AML-193 (cell line): Measurements from ENCODE around the gene FOXRED2.

Source experiments
- DNase-seq, 2 experiments: peaks; one replicate each; lab custom pipeline; 2025; lab: John Stamatoyannopoulos, UW

Gene FOXRED2

DNA sequence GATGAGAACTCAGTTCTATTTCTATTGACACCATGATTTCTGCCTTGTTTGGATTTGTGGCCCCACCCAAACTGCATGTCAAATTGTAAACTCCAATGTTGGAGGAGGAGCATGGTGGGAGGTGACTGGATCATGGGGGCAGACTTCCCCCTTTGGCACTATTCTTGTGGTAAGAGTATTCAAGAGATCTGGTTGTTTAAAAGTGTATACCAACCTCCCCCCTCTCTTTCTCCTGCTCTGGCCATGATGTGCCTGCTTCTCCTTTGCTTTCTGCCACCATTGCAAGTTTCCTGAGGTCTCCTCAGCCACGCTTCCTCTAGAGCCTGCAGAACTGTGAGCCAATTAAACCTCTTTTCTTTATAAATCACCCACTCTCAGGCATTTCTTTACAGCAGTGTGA, 7.9 kb upstream of the FOXRED2 start:
- DNase-seq, result no peak

DNA sequence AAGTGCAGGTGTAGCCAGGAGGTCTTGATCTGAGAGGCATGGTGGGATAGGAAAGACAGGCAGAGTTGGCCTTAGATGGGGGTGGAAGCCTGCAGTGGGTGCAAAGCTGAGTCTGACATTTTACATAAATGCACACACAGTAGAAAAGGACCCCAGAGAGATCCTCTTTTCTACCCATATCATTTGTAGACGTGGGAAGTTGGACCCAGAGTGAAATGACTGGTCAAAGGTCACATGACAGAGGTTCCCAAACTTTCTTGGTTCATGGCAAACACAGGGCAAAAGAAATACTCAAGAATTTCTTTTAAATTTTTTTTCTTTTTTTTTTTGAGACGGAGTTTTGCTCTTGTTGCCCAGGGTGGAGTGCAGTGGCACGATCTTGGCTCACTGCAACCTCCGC, 6.2 kb upstream of the FOXRED2 start:
- no peak for DNase-seq

DNA sequence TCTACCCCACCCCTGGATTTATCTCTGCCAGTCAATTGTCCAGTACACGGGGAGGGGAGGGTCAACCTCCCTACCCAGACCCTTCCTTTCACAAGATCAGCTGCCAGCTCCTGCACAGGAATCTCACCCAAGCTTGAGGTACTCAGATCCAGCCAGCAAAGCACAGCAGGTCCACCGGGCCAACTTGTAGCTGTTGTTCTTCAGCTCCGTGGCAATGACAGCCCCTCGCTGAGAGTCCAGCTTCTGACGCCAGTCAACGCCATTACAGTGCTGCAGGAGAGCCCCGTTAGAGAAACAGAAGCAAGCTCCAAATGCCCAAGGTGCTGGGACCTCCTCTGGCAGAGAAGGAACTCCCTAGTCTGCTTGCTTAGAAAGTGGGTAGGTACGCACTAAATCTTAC, 5.5 kb upstream of the FOXRED2 start:
- no peak for DNase-seq

DNA sequence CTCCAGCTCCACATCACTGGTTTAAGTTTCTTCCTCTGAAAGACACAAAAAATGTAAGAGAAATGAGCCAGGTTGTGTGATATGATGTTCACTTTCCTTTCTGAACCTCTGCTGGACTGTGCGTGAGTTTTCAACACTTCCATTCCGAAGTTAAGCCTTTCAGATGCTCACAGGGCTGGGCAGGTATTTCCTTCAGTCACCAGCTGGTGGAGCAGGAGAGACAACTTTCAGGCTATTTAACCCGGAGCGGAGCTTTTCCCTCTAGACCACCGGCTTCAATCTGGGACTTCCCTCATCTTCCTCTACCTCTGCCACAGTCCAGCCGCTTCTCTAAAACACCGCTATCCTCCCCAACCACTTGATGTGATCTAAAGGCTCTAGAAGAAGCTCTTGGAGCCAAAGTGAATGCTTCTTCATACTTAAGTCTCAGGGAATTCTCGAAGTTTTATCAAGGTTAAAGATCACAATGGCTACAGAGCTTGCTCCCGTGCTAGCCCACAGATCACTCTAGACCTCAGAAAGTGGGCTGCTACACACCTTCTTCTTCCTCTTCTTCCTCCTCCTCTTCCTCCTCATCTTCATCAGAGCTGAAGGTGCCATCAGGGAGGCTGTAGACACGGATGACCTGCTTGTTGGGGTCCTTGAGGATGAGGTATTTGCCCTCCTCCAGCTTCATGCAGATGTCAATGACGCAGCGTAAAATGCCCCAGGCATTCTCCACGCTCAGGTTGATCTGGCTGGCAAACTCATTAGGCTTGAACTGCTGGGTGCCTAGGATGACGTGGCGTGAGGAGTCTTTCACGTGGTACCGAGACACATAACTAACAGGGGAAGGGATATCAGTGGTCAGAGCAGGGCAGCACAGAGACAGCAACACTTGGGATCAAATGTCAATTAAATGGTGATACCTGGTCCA, 4.4 kb upstream of the FOXRED2 start:
- DNase-seq, result peak; percentile 14 to 37

DNA sequence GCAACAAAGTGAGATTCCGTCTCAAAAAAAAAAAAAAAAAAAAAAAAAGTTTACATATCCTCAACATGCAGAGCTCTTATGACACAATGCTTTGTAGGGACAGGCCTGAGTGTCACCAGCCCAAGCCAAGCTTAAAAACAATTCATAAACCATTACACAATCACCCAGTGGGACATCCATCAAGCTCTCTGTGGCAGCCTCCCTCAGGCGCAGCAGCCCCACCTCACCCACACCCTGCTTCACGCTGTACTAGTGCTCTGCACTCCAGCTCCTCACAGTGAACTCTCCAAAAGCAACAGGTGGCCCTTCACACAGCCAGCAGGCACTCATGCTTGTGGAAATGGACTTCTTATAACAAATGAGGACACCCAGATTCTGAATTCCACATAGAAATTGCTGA, 3.5 kb upstream of the FOXRED2 start:
- no peak for DNase-seq

DNA sequence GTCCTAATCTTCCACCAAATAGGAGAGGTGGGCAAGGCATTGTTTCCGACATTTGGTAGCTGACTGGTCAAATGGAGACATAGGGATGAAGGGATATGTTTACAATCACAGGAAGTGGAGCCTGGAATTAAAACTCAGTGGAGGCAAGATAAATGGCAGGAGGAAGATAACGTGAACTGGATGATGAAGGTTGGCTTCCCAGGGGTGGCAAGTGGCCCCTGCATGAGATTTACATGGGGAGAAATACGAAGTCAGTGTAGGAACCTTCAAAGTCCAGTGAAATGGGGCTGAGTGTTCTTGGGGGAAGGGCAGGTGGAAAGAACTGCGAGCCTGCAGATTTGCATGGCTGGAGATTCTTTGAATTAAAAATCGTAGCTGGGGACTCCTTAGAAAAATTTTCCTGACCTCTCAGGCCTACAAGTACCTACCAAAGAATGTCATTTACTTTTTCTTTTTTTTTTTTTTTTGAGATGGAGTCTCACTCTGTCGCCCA, 724 bp upstream of the FOXRED2 start:
- no peak for DNase-seq

DNA sequence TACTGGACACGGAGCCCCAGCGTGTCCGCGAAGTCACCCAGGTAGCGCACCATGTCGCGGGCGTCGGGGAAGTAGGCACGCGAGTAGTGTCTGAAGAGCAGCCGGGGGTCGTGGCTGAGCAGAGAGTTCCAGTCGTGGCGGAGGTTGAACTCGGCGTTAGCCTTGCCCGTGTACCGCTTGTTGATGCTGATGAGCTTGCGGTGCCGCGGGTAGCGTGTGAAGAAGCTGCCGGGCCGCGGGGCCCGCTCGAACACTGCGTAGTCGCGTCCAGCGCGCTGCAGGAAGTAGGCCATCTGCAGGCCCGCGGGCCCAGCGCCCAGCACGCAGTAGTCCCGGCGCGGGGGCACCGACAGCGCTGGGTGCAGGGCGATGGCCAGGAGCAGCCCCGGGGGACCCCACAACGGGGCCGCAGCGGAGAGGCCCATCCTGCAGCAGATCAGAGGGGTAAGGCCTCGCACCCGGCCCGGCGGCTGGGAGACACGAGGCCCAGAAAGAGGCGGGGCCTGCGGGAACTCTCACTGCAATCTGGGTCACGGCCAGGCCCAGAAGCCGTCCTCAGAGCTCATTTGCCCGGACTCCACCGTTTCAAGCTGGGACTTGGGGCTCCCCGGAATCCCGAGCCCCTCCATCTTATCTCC, 723 bp downstream of the FOXRED2 start:
- no peak for DNase-seq

DNA sequence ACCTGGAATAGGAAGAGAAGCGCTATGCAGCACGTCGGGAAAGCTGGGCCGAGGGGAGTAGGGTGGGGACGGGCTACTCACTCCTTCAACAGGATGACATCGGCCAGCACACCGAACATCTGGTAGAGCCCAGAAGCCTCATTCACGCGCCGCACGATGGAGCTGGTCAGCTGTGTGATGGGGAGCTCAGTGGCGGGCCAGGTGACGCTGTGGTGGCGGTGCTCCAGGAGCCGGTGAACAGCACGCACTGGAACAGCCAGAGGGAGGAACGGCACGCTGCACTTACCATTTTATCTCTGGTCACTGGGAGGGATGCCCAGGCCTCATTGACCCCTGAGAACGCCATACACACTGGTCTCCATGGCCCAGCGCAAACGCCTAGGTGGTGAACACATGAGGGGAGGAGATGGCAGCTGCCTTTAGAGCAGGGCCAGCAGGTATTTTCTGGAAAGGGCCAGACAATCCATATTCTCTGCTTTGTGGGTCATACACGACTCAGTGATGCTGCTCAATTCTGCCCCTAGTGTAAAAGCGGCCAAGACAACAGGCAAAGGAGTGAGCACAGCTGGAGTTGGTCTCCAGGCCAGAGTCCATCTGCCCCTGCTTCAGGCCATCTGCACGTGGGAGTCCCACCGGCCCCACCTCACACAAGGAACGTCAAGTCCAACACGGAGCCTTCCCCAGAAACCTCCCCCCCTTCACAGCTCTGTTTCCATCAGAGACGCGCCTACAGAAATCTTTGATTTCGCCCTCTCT, 8.8 kb downstream of the FOXRED2 start:
- no peak for DNase-seq

DNA sequence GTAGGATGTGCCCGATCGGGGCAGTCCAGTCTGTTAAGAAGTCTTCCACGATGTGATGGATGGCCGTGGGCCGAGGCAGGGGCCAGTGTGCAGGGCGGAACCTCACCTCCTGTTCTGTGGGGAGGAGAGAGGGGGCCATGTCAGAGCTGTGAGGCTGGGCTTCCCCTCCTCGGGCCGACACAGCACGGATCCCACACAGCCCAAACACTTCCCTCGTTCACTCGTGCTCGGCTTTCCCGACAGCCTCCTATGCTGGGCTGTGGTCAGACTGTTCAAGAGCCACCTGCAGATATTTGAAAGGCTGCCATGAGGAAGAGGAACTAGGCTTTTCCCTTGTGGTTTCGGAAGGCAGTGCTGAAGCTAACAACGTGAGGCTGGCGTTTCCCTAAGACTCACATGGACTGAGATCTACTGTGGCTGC, 13.1 kb downstream of the FOXRED2 start:
- peak; percentile 93 to 96 for DNase-seq

DNA sequence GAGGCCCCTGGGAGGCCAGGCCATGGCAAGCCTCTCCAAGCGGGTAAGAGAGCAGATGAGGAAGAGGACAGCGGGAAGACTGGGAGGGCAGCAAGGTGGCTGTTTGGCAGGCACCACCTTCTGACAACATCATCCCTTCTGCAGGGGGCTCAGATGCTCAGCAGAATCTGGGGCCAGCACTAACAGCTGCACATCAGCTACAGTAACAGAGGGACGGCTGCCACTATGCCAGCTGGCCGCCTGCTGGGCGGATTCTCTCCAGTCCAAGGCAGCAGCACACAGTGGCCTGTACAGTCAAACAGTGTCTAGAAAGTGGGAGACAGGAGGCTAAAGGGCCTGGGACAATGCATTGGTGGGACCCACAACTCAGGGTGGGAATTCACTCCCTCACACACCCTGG, 14.7 kb downstream of the FOXRED2 start:
- no peak for DNase-seq

DNA sequence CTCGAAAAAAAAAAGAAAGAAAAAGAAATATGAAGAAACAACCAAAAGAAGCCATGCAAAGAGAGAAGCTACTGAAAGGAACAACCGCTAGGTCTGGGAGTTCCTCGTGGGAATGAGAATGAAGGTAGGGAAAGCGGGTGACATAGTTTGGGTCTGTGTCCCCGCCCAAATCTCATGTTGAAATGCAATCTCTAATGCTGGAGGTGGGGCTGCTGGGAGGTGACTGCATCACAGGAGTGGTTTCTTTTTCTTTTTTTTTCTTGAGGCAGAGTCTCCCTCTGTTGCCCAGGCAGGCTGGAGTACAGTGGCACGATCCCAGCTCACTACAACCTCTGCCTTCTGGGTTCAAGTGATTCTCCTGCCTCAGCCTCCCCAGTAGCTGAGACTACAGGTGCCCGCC, 15.7 kb downstream of the FOXRED2 start:
- no peak for DNase-seq

DNA sequence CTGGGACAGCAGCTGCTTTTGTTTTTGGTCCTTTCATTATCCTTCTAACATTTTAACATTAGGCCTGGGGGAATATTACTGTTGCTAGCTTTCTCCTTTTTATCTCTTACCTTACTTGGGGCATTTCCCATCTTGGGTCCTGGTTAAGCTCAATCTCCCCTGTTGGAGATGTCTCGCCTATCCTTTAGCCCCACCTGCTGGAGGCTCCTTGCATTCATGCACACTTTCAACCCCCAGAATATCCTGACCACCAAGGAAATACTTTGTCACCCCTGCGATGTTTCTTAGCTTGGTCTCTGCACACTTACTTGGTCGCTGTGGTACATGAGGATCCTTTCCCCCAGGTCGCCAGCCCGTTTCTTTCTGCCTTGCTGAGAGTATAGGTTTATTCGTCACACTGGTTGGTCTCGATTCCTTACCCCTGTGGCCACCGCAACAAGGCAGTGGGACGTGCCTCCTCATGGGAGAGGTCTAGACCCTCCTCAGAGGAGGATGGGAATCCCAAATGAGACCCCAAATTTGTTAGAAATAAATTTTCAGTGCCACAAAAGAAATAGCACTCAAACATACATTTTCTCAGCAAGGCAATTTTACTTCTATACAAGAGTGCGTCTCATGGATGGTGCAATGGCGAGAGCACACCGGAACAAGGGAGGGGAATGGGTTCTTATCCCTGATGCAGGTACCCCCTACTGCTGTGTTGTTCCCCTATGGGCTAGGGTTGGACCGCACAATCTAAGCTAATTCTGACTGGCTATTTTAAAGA, 20.0 kb downstream of the FOXRED2 start:
- peak; percentile 29 to 38 for DNase-seq

DNA sequence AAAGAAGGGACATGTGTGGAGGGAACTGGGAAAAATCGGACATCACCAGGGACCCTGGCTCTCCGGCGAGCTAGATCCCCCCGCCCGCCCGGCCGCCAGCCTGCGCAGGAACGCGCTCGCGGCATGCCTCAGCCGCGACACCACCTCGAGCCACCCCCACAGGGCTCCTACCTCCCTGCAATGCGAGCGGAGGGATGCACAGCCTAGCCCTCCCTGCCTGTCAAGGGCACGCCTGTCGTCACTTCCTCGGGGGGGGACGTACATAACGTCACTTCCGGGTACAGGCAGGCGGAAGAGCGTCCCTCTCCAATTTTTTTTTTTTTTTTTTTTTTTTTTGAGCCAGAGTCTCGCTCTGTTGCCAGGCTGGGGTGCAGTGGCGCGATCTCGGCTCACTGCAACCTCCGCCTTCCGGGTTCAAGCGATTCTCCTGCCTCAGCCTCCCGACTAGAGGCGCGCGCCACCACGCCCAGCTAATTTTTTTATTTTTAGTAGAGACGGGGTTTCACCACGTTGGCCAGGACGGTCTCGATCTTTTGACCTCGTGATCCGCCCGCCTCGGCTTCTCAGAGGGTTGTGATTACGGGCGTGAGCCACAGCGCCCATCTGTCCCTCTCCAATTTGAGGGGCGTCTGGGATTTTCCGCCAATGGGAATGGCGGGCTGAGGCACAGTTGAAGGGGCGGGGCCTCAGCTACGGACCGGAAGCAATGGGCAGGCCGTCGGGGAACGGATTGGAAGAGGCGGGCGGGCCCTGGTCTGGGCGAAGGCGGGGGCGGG, 25.3 kb downstream of the FOXRED2 start, which contains the start of gene TXN2:
Gene TXN2 (minus strand): TSS at position 248 of the 776 bp plus-strand sequence. CDS start 803 bp downstream, outside the sequence.
- DNase-seq, result peak; percentile 86 to 87

DNA sequence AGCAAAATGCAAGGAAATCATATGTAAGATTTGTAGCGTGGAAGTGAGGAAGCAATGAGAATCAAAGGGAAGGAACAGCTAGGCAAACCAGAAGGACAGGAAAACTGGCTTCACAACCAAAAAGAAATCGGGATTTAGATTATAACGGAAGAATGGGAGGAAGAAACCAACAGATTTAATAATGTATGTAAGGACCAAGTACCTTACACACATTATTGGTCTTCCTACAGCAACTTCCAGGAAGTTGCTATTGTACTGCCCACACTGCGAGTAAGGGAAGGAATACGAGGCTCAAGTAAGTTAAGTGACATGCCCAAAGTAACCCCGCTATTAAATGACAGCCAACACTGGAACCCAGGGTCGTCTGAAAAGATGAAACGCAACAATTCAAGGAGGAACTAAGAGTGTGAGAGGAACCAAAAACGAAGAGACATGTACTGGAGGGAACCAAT, 25.9 kb downstream of the FOXRED2 start:
- peak in 1 of 2 experiments; percentile 23 for DNase-seq

DNA sequence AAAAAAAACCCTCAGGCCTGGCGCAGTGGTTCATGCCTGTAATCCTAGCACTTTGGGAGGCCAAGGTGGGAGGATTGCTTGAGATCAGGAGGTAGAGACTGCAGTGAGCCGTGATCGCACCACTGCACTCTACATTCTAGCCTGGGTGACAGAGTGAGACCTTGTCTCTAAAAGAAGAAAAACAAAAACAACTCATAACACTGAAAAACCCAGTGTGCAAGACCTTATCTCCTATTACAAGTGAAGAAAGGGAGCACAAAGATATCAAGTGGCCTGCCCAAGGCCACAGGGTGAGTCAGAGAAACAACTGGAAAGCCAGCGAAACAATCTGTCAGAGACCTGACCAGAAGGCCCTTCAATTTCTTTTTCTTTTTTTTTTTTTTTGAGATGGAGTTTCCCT, 27.9 kb downstream of the FOXRED2 start:
- no peak for DNase-seq

DNA sequence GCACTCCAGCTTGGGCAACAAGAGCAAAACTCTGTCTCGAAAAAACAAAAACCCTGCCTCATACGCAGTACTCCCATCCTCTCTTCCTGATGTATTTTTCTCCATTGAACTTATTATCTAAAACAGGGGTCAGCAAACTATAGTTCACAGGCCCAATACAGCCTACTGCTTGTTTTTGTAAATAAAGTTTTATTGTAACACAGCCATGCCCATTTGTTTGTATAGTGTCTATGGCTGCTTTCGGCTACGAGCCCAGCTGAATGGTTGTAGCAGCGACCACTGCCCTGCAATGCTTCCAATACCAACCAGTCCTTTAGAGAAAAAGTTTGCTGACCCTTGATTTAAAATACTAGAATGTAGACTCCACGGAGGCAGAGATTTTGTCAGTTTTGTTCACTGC, 31.5 kb downstream of the FOXRED2 start:
- DNase-seq, result no peak

DNA sequence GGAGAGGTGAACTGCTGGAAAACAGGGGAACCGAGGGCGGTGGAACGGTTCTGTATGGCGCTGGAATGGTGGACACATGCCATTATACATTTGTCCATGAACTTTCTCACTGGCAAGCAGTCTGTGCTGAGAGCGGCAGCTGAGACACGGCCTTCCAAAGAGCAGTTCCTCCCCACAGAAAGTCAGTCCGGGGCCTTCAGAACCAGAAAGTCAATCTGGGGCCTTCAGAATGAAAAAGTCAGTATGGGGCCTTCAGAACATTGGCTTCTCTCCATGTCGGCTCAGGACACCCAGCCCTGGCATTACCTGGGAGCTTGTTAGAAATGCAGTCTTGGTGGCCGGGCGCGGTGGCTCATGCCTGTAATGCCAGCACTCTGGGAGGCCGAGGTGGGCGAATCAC, 34.2 kb downstream of the FOXRED2 start:
- no peak for DNase-seq

DNA sequence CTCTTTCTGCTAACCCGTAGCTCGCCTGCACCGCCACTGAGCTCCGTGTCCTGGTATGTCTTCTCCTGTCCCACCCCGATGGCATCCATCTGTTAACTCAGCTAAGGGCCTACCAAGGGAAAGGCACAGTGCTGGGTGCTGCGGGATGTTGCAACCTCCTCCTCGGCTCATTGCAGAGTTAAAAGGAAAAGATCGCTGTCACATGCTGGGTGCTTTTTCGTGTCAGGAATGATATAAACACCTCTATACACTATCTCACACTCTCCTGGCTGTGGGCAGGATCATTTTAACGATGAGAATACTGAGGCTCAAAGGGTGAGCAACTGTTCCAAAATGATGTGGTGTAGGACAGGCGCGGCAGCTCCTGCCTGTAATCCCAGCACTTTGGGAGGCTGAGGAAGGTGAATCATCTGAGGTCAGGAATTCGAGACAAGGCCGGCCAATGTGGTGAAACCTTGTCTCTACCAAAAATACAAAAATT, 35.5 kb downstream of the FOXRED2 start:
- no peak for DNase-seq

DNA sequence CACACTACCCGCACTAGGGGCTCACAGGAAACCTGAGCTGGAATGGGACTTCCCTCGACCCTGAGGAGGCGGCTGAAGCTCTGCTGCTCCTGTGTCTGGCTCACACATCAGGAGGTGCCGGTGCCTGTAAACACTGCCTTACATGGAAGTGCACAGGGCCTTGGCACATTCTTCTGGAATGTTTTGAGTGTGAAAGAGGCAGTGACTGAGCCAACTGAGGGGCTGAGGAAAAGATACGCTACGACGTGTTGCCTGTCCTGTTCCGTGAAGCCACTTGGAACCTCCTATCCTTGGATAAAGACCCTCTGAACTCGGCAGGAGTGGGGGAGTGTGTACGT, 35.9 kb downstream of the FOXRED2 start:
- no peak for DNase-seq

DNA sequence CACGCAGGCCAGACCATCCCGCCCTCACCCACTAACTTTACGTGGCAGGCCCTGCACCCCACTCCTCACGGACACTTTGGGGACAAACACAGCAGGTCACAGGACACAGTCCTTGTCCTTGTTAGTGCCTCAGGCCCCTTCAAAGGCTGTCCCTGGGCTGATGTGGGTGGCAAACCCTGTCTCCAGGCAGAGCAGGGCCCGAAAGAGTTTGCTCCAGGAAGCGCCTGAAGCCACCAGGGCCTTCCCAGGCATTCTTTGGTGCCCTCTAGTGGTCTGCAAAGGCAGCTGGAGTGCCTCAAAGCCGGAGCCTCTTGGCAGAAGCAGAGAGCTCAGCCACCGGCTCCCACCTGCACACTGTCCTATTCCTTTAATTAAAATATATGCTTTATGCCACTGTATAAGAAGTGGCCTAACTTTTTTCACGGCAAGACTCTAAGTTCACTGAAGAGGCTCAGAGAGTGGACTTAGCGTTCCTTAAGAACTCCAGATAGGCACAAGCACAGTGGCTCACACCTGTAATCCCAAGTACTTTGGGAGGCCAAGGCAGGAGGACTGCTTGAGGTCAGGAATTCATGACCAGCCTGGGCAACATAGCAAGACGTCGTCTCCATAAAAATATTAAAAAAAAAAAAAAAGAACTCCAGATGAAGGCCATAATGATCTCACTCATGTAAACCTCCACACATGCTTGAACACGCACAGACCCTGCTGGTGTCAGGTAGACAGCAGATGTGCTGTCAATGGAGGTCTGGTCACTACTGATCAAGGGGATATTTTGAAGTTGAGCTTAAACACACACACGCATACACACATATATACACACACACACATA, 36.5 kb downstream of the FOXRED2 start:
- DNase-seq, result peak; percentile 64 to 83
